ACC112 (cell line): ENCODE data around the gene NRN1L.
"Not testable (repeated sequence)": the region's sequence is repeated elsewhere in the genome, so short reads cannot be mapped to it uniquely, and the experiment has no call there.

Source experiments
- H2AFZ ChIP-seq: fragments of 200-600 bp; sonication (generic); one replicate; pipeline ENCODE4 v1.6.0; 2017; ENCODE audit warnings: antibody characterized with exemption, low read length; ENCODE audit not compliant: unreplicated experiment
- H3K27ac ChIP-seq: fragments of 200-600 bp; sonication (generic); 2 replicates; pipeline ENCODE4 v1.5.1; 2014; ENCODE audit warnings: low read depth, mild to moderate bottlenecking, antibody characterized with exemption, low read length, moderate library complexity
- H3K27me3 ChIP-seq: fragments of 200-600 bp; sonication (generic); 2 replicates; pipeline ENCODE4 v1.6.1; 2014; ENCODE audit warnings: mild to moderate bottlenecking, antibody characterized with exemption, low read length, moderate library complexity, mixed read lengths; ENCODE audit not compliant: insufficient read depth
- H3K36me3 ChIP-seq: fragments of 200-600 bp; sonication (generic); 2 replicates; pipeline ENCODE4 v1.6.1; 2016; ENCODE audit warnings: mild to moderate bottlenecking, antibody characterized with exemption, low read length, moderate library complexity, mixed read lengths; ENCODE audit not compliant: insufficient read depth
- H3K4me1 ChIP-seq: fragments of 200-600 bp; sonication (generic); one replicate; pipeline ENCODE4 v1.6.1; 2016; ENCODE audit warnings: low read length, mixed read lengths; ENCODE audit not compliant: insufficient read depth, unreplicated experiment, control insufficient read depth
- H3K4me3 ChIP-seq: fragments of 200-600 bp; sonication (generic); 2 replicates; pipeline ENCODE4 v1.5.1; 2014; ENCODE audit warnings: mild to moderate bottlenecking, low read depth, low read length
- H3K79me2 ChIP-seq: fragments of 200-600 bp; sonication (generic); one replicate; pipeline ENCODE4 v1.6.0; 2016; ENCODE audit warnings: low read length; ENCODE audit not compliant: control insufficient read depth, unreplicated experiment, insufficient read depth

The NRN1L gene

DNA sequence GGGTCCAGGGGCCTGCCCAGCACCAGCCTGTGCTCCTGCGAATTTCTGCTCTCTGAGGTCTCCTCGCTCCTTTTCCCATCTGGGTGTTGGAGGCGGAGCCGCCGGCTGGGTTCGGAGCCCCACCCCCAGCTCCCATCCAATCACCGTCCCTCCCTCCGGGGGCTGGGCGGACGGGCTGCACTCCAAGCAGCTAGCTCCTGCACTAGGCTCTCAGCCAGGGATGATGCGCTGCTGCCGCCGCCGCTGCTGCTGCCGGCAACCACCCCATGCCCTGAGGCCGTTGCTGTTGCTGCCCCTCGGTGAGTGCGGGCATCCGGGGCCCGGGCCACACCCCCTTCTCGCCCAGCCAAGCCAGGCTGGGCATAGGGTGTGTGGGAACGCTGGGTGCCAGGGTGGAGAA, at the start of gene NRN1L:
TSS of gene NRN1L (plus strand) at position 202 of the 400 bp plus-strand sequence. CDS start at position 221, 19 bp downstream.
- Histone ChIP-seq H3K4me1 (peaks cover 3% of the 10 kb centered on the region), H2AFZ (no peak within 1 kb of the TSS), H3K79me2 (no peaks in the 10 kb centered on the region), H3K27ac (no peak within 1 kb of the TSS), H3K4me3 (no peak within 1 kb of the TSS), H3K36me3 (peaks cover 8% of the 10 kb centered on the region; the same call in 1 of the 2 replicates), H3K27me3 (no peaks in the 10 kb centered on the region)

DNA sequence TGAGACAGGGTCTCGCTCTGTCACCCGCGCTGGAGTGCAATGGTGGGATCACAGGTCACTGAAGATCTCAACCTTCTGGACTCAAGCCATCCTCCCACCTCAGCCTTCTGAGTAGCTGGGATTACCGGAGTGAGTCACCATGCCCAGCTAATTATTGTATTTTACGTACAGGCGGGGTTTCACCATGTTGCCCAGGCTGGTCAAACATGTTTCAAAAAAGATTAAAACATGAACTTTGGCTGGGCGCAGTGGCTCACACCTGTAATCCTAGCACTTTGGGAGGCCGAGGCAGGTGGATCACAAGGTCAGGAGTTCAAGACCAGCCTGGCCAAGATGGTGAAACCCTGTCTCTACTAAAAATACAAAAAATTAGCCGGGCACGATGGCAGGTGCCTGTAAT, 47.5 kb upstream of the NRN1L start:
- not testable (repeated sequence) for H3K27ac ChIP-seq, H3K4me1 ChIP-seq, H3K4me3 ChIP-seq, H2AFZ ChIP-seq, H3K79me2 ChIP-seq, H3K27me3 ChIP-seq, H3K36me3 ChIP-seq

DNA sequence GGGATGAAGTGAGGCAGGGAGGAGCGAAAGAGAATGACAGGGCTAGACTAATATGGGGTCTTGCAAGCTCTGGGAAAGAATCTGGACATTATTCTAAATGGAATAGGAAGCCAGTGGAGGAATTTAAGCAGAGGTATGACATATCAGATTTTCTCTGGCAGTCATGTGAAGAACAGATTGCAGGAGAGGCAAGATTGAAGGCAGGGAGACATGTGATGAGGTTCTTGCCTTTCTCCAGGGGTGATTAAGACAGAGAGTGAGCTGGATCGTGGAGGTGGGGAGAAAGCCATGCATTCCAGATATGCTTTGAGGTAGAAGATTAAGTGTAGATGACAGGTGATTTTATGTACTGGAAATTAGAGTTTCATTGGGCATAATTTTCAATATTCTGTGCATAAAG, 46.9 kb upstream of the NRN1L start:
- Histone ChIP-seq H3K36me3 (no peaks in the 10 kb centered on the region), H3K27ac (no peak overlapping the region), H3K4me3 (no peak overlapping the region), H3K27me3 (no peaks in the 10 kb centered on the region), H3K4me1 (peaks cover 2% of the 10 kb centered on the region), H3K79me2 (peaks cover 4% of the 10 kb centered on the region), H2AFZ (no peak overlapping the region)

DNA sequence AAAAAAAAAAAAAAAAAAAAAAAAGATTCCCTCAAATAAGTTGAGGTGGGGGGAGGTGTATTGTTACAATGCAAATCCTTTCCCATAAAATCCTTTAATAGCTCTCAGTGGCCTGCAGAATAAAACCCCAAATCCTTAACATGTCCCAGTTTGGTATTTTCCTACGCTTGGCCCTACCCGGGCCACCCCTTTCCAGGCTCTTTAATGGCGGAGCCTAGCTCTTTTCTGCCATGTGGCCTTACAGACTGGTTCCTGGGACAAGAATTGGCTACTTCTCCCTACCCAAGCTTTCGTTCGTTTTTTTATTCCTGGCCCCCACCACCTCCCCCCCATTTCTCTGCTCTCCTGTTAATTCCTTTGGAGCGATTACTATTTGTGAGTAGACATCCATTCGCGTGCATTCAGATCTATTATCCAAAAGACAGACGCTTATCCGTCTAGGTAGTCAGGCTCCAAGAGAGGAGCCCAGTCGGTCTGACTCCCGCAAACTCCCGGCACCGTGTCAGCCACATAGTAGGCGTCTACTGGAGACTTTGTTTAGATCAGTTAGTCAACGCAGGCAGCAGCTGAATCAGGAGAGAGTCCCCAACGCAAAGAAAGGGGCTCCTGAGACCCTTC, 43.4 kb upstream of the NRN1L start:
- peaks cover 29% of the 10 kb centered on the region for H3K4me1 ChIP-seq
- no peaks in the 10 kb centered on the region for H3K36me3 ChIP-seq
- 0 out of 2 replicates have a peak overlapping the region, but pooled peaks have one; percentile 91 for H3K27ac ChIP-seq
- peaks cover 33% of the 10 kb centered on the region for H3K79me2 ChIP-seq
- peak overlapping the region; percentile 79 for H3K4me3 ChIP-seq
- H2AFZ ChIP-seq, result peak overlapping the region; percentile 82
- no peaks in the 10 kb centered on the region for H3K27me3 ChIP-seq

DNA sequence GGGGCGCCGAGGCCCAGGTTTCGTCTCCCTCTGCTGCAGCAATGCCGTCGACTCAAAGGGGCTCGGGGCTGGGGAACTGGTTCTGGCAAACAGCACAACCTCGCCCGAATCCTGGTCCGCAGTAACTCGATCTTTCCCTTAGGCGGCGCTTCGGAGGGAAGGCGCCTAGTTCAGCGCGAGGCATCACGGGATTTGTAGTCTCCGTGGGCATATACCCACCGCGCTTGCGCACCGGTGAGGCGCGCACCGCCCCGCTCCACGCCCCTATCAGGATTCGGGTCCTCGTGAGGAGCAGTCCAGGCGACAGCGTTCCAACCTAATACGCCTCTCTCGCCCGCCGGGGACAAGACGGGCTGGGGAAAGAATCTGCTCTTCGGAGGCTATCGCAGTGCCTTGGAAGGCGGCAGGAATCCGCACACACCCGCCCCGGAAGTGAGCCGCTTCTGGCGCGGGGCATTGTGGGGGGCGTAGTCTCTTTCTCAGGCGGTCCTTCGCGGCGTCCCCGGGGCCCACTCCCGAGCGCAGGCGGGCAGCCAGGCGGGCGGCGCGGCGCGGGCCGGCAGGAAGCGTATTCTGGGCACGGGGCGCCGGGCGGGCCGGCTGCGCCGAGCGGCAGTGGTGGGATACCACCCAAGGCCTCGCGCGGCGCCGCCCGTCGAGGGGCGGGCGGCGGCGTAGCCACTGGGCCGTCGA, 42.7 kb upstream of the NRN1L start, which contains the start of gene THAP11:
TSS of gene THAP11 (plus strand) at position 505 of the 693 bp plus-strand sequence. CDS start 235 bp downstream, outside the sequence.
- H3K4me3 ChIP-seq, result peak within 1 kb of the TSS; percentile 79
- H3K79me2 ChIP-seq, result peaks cover 34% of the 10 kb centered on the region
- H3K27me3 ChIP-seq, result no peaks in the 10 kb centered on the region
- H3K4me1 ChIP-seq, result peaks cover 29% of the 10 kb centered on the region
- H3K27ac ChIP-seq, result peak within 1 kb of the TSS; percentile 91
- H2AFZ ChIP-seq, result peak within 1 kb of the TSS; percentile 82
- no peaks in the 10 kb centered on the region for H3K36me3 ChIP-seq

DNA sequence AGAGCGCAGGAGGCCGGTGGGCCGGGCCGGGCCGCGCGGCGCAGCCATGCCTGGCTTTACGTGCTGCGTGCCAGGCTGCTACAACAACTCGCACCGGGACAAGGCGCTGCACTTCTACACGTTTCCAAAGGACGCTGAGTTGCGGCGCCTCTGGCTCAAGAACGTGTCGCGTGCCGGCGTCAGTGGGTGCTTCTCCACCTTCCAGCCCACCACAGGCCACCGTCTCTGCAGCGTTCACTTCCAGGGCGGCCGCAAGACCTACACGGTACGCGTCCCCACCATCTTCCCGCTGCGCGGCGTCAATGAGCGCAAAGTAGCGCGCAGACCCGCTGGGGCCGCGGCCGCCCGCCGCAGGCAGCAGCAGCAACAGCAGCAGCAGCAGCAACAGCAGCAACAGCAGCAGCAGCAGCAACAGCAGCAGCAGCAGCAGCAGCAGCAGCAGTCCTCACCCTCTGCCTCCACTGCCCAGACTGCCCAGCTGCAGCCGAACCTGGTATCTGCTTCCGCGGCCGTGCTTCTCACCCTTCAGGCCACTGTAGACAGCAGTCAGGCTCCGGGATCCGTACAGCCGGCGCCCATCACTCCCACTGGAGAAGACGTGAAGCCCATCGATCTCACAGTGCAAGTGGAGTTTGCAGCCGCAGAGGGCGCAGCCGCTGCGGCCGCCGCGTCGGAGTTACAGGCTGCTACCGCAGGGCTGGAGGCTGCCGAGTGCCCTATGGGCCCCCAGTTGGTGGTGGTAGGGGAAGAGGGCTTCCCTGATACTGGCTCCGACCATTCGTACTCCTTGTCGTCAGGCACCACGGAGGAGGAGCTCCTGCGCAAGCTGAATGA, 42.0 kb upstream of the NRN1L start:
- Histone ChIP-seq H3K27ac (peak overlapping the region; percentile 91), H3K79me2 (peaks cover 41% of the 10 kb centered on the region)

DNA sequence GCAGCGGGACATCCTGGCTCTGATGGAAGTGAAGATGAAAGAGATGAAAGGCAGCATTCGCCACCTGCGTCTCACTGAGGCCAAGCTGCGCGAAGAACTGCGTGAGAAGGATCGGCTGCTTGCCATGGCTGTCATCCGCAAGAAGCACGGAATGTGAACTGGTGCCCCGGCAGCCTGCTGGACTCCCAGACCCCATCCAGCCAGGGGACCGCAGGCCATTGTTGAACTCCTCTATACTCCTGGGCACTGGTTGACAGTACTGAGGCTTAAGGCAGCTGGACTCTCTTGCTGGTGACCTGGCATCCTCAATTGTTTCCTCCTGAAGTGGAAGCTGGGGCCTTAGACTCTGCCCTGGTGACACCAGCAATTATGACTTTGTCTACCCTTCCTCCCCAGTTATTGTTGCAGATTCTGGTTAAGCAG, 41.3 kb upstream of the NRN1L start:
- Histone ChIP-seq H3K36me3 (no peaks in the 10 kb centered on the region), H3K27ac (peak overlapping the region; percentile 46; the same call in 1 of the 2 replicates), H3K4me1 (peaks cover 33% of the 10 kb centered on the region), H3K79me2 (peaks cover 47% of the 10 kb centered on the region), H2AFZ (no peak overlapping the region), H3K27me3 (no peaks in the 10 kb centered on the region), H3K4me3 (peak overlapping the region; percentile 79)

More for the DNA sequence above, 42.0 kb upstream of the NRN1L start:
- peak overlapping the region; percentile 79 for H3K4me3 ChIP-seq
- H2AFZ ChIP-seq, result peak overlapping the region; percentile 34
- peaks cover 29% of the 10 kb centered on the region for H3K4me1 ChIP-seq
- H3K36me3 ChIP-seq, result no peaks in the 10 kb centered on the region
- H3K27me3 ChIP-seq, result no peaks in the 10 kb centered on the region

DNA sequence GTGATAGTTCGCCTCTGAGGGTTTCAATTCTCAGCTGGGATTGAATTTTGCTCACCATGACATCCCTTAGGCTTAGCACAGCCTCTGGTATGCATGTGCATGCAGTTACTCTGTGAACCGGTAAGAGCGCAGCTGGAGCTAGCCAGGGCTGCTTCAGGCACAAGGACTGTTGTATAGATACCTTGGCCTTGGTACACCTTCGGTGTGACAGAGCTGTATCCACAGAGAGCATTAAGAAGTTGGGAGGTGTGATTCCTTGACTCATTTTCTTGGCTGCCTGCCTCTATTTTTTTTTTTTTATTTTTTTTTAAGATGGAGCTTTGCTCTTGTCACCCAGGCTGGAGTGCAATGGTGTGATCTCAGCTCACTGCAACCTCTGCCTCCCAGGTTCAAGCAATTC, 40.2 kb upstream of the NRN1L start:
- peak overlapping the region; percentile 46; the same call in 1 of the 2 replicates for H3K27ac ChIP-seq
- peaks cover 57% of the 10 kb centered on the region for H3K79me2 ChIP-seq
- H3K4me3 ChIP-seq, result peak overlapping the region; percentile 79
- H3K36me3 ChIP-seq, result no peaks in the 10 kb centered on the region
- peaks cover 38% of the 10 kb centered on the region for H3K4me1 ChIP-seq
- H2AFZ ChIP-seq, result no peak overlapping the region
- H3K27me3 ChIP-seq, result no peaks in the 10 kb centered on the region

DNA sequence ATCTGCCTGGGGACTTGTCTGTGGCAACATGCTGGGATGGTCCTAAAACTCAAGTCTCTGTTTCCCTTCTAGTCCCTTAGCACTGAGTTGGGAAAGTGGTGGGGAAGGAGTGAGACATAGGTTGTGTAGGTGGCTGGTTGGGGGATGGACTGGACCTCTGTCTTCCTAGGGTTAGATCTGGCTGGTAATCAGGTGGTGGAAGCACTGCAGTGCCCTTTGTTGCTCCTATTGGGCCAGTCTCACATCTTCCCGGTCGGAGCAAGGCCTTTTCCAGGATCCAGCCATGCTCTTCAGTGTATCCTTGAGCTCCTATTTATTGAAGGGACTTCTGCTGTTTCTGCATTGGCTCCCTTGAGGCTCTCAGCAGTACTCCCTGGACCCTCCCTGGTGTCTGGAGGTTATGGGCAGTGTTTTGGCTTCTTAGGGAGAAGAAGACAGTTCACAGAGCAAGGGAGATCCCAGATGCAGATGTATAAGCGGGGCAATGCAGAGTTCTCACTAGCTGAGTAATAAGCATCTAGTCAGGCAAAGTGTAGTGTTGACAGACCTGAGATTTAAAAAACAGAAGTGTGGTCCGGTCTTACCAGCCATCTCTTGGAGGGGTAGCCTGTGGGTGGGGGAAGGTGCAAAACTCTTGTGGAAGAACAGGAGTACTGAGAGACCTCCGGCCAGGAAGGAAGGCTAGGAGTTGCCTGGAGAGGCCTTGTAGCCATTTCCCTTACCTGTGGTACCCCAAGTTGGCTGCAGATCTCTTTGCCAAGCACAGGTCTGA, 39.2 kb upstream of the NRN1L start:
- no peaks in the 10 kb centered on the region for H3K27me3 ChIP-seq
- peaks cover 66% of the 10 kb centered on the region for H3K79me2 ChIP-seq
- peak overlapping the region; percentile 69 for H3K27ac ChIP-seq
- H3K4me1 ChIP-seq, result peaks cover 38% of the 10 kb centered on the region
- no peak overlapping the region for H2AFZ ChIP-seq
- H3K36me3 ChIP-seq, result no peaks in the 10 kb centered on the region
- H3K4me3 ChIP-seq, result peak overlapping the region; percentile 94

DNA sequence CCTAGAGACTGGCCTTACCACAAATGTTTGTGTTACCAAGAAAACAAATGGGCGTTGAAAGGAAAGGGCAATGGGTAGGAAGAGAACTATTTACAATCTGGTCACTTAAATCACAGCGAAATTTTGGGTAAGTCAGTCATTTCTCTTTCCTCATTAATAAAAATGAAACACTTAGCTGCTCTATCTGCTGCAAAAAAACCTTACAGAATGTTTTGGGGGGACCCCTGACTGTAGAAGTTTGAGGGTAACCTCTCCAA, 38.7 kb upstream of the NRN1L start:
- Histone ChIP-seq H3K79me2 (peaks cover 71% of the 10 kb centered on the region), H3K4me3 (peak overlapping the region; percentile 94), H3K27me3 (no peaks in the 10 kb centered on the region), H2AFZ (peak overlapping the region; percentile 19), H3K4me1 (peaks cover 38% of the 10 kb centered on the region), H3K36me3 (no peaks in the 10 kb centered on the region), H3K27ac (peak overlapping the region; percentile 69)
